HEK293T (cell line): Measurements from ENCODE around the gene JCAD.

Experiments used
- ARNT ChIP-seq: fragments of 450-650 bp; IDR thresholded peaks from 2 replicates; pipeline ENCODE4 v1.6.1; 2017; ENCODE audit warnings: mild to moderate bottlenecking
- BHLHE40 ChIP-seq: fragments of 450-650 bp; IDR thresholded peaks from 2 replicates; pipeline ENCODE4 v1.6.1; 2016; ENCODE audit warnings: mild to moderate bottlenecking, moderate library complexity, borderline replicate concordance
- ELF4 ChIP-seq: fragments of 450-650 bp; IDR thresholded peaks from 2 replicates; pipeline ENCODE4 v1.6.1; 2017; ENCODE audit warnings: antibody characterized with exemption
- FOXM1 ChIP-seq: fragments of 450-650 bp; IDR thresholded peaks from 2 replicates; pipeline ENCODE4 v1.6.1; 2017; ENCODE audit warnings: mild to moderate bottlenecking, borderline replicate concordance
- HDGF ChIP-seq: fragments of 450-650 bp; IDR thresholded peaks from 2 replicates; pipeline ENCODE4 v1.6.1; 2017; ENCODE audit warnings: antibody characterized with exemption, borderline replicate concordance
- NFRKB ChIP-seq: fragments of 450-650 bp; IDR thresholded peaks from 2 replicates; pipeline ENCODE4 v1.6.1; 2016; ENCODE audit warnings: mild to moderate bottlenecking, moderate library complexity
- SP1 ChIP-seq: fragments of 450-650 bp; IDR thresholded peaks from 2 replicates; pipeline ENCODE4 v1.6.1; 2017
- SUZ12 ChIP-seq: fragments of 450-650 bp; IDR thresholded peaks from 2 replicates; pipeline ENCODE4 v1.6.1; 2016; ENCODE audit warnings: mild to moderate bottlenecking
- ZNF384 ChIP-seq: fragments of 450-650 bp; IDR thresholded peaks from 2 replicates; pipeline ENCODE4 v1.6.1; 2016

- TF ChIP-seq FOXM1: no peak
- no peak for TF ChIP-seq HDGF
- no peak for TF ChIP-seq ZNF384
- no peak for TF ChIP-seq SUZ12
- no peak for TF ChIP-seq NFRKB
- TF ChIP-seq SP1: no peak
- no peak for TF ChIP-seq BHLHE40
- TF ChIP-seq ELF4: no peak
- no peak for TF ChIP-seq ARNT
These were observed 39.2 kb upstream of the JCAD start for GRCh38 chr10:30098629-30099028.
